Heart left ventricle (tissue), 13 donors: ENCODE results near the gene RNF217.

ENCODE experiments used
- CTCF ChIP-seq, 12 donors: fragments of 200-600 bp; sonication (generic) in 4 of 12; IDR thresholded peaks; one replicate each; pipeline versions ENCODE4 v1.5.0 to v1.8.0; 2018 to 2022; ENCODE audit warnings: antibody characterized with exemption in 12 of 12, mild to moderate bottlenecking in 5 of 12
- POLR2A ChIP-seq, 2 donors: fragments of 450-650 bp; IDR thresholded peaks; one replicate each; pipeline ENCODE4 v1.6.1; 2017; ENCODE audit warnings: antibody characterized with exemption in 2 of 2, mild to moderate bottlenecking in 2 of 2, moderate library complexity in 2 of 2
- donor health status: ischemic (EF 13 %, LVEDD 7.1; RV severe dilation, severe dysfunction).
- donor health status: DM: no; HTN: yes; CAD: no.
- donor health status: DM: no; HTN: no; CAD: no.
- donor health status: ischemic (EF 25% LVEDD 6.9; RV normal size, moderate dysfunction).
- donor health status: ischemic (EF 25% LVEDD 5.7; RV mildly dilated, moderate dysfunction).
- donor health status: ischemic (EF 35%, LVEDD 5.7; RV mildly dilated, moderate dysfunction).
- donor health status: nonischemic (EF 11% LVEDD 7.7; RV severe dilation, severe dysfunction).
- donor health status: DM: yes; HTN: yes; CAD: no.
- donor health status: PGD.
- donor health status: ischemic (EF 29% LVEDD 5.4; RV normal size, mild dysfunction).
- donor health status: nonischemic (EF 23%, LVEDD 6.1; RV moderate dilation, normal function).

DNA sequence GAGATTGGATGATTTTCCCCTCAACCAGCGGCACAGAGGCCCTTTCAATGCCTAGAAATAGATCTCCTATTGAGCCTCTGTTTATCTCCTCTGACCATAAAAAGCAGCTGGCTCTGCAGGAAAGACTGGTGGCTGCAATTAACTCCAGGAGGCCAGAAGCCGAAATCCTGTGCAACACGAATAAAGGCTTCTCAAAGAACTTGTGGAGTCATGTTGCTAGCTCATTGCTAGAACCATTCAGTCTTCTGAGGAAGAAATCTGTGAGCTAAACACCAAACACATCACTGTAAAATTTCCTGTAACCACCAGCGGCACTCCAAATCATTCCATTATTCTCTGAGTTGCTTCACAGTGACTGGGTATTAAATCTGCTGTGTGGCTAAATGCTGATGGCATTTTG lies 142.2 kb downstream of the RNF217 start:
- TF ChIP-seq CTCF (IDR thresholded peaks at IDR 0.05) (no peak), POLR2A (IDR thresholded peaks at IDR 0.05) (no peak)
